HG02840 (cell line): ENCODE results near the gene ALKBH7.
"Not testable (repeated sequence)": the region's sequence is repeated elsewhere in the genome, so short reads cannot be mapped to it uniquely, and the experiment has no call there.

Experiments used
- ATAC-seq: cut with Tn5 transposase; IDR thresholded peaks from one replicate; pipeline ENCODE4 v1.9.1; 2021; ENCODE audit warnings: mild to moderate bottlenecking, moderate library complexity, moderate number of reproducible peaks; ENCODE audit not compliant: unreplicated experiment, low FRiP score

The ALKBH7 gene

DNA sequence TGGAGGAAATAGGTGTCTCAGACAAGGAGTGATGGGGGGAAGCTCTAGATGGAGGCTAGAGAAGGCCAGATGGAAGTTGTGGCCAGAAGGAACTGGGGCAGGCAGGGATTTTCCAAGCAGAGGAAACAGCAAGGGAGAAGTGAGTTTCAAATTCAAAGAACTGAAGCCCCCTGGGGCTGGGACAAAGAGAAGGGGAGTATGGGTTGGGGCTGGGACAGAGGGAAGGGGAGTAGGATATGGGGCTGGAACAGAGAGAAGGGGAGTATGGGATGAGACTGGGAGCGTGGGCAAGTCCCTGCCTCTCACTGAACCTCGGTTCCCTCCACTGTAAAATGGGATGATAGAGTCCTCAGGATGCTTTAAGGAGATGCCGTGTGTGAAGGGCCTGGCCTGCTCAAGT lies 22.2 kb downstream of the ALKBH7 start:
- no peak for ATAC-seq

DNA sequence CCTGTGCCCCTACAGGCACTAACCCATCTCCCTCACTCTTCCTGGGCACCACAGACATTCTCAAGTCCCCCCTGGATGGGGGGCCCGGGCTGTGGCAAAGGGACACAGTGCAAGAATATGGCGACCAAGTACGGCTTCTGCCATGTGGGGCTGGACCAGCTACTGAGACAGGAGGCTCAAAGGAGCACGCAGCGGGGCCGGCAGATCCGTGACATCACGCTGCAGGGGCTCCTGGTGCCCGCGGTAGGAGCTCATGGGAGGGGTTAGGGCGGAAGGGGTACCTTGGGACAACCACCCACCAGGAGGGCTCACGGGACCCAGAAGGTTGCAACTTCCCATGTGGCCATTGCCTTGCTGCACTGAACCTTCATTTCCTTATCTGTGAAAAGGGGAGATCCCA lies 23.7 kb downstream of the ALKBH7 start:
- ATAC-seq, result no peak

DNA sequence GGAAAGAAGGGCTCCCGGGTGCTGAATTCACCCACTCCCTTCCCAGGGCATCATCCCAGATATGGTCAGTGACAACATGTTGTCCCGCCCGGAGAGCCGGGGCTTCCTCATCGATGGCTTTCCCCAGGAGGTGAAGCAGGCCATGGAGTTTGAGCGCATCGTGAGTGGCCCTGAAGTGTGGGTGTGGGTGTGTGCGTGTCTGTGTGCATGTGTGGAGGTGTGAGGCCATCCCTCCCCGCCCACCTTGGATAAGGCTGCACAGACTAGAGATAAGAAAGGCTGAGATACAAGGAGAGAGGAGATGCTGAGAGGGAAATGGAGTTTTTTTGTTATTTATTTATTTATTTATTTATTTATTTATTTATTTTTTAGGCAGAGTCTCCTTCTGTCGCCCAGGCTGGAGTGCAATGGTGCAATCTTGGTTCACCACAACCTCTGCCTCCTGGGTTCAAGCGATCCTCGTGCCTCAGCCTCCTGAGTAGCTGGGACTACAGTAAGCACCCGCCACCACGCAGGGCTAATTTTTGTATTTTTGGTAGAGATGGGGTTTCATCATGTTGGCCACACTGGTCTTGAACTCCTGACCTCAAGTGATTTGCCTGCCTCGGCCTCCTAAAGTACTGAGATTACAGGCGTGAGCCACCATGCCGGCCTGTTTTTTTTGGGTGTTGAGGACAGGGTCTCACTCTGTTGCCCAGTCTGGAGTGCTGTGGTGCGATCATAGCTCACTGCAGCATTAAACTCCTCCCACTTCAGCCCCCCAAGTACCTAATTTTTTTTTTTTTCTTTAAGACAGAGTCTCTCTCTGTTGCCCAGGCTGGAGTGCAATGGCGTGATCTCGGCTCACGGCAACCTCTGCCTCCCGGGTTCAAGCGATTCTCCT lies 27.7 kb downstream of the ALKBH7 start:
- ATAC-seq, result not testable (repeated sequence)

DNA sequence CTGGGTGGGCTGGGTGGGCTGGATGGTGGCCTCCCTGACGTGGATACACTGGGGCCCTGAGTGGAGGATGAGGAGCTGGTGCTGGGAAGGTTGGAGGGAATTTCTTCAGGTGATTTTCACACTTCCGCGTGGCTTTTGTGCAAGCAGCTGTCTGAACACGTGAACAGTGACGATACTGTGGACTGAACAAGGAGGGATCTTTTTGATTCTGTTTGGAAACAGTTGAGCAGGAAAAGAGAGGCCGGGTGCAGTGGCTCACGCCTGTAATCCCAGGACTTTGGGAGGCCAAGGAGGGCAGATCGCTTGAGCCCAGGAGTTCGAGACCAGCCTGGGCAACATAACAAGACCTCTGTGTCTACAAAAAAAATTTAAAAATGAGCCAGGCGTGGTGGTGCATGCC lies 29.5 kb downstream of the ALKBH7 start:
- ATAC-seq, result no peak

DNA sequence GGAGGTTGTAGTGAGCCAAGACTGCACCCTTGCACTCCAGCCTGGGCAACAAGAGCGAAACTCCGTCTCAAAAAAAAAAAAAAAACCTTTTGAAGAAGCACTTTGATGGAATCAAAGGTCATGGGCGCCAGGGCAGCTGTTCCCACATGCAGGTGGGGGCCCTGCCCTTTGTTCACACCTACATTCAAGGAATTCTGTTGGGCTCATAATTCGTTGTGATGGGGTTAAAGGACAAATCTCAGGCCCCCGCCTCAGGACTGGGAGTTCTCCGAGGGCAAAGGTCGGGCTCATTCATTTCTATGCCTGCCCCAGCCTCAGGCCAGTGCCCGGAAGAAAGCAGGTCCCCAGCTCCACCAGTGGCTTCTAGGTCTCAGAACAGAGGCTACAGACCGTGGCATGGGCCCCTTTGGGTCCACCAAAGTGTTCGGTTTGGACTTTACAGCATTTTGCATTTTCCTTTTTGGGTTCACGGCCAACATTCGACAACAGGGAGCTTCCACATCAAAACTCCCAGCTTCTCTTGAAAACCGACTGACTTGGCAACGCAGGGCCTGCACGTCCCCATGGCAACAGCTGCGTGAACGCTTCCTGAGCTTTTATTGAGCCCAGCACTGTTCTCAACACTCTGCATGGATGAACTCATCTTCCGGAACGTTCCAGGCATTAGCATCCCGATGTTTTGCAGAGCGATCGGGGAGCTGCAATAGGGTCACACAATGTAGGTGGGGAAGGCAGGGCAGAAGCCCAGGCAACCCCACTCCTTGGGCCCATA lies 30.4 kb downstream of the ALKBH7 start:
- no peak for ATAC-seq

DNA sequence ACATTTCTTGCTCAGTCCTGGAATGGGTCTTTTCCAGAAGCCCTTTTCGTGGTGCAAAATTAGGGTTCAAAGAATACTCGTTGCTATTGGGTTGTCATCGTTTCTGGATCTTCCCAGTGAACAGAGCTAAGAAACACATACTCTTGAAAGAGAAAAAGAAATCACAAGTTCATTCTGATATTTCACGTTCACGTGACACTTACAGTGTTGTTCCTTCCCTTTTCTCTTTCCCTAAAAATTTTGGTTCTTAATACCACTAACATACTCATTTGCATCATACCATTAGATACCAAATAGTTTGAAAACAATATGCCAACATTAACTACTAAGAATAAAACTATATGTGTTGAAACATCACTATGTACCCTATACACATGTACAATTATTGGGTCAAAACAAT lies 33.8 kb downstream of the ALKBH7 start:
- ATAC-seq, result no peak

DNA sequence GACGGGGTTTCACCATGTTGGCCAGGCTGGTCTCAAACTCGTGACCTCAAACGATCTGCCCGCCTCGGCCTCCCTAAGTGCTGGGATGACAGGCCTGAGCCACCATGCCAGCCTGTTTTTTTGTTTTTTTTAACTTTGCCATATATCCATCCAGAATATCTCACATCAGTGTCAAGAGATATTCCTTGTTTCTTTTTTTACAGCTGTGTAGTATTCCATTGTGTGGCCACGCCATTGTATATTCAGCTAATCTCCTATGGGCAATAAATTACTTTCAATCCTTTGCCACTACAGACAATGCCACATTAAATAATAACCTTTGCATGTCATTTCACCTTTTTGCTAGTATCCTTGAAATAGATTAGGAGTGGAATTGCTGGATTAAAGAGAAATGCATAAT lies 36.8 kb downstream of the ALKBH7 start:
- ATAC-seq, result no peak

DNA sequence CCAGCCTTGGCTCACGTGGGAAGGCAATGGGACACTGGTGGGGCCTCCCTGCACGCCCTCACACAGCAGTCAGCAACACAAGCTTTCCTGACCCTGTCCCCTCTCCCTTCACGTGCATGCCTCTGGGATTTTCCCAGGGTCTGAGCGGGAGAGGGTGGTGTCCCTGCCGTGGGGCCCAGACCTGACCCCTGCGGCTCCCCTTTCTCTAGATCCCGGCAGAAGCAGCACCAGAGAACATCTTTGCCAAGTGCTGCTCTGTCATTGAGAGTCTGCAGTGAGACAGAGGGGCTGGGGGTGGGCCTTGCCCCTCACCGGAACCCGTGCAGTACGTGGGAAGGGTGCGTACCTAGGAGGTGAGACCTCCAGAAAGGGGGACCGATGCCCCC lies 39.5 kb downstream of the ALKBH7 start:
- ATAC-seq, result no peak

DNA sequence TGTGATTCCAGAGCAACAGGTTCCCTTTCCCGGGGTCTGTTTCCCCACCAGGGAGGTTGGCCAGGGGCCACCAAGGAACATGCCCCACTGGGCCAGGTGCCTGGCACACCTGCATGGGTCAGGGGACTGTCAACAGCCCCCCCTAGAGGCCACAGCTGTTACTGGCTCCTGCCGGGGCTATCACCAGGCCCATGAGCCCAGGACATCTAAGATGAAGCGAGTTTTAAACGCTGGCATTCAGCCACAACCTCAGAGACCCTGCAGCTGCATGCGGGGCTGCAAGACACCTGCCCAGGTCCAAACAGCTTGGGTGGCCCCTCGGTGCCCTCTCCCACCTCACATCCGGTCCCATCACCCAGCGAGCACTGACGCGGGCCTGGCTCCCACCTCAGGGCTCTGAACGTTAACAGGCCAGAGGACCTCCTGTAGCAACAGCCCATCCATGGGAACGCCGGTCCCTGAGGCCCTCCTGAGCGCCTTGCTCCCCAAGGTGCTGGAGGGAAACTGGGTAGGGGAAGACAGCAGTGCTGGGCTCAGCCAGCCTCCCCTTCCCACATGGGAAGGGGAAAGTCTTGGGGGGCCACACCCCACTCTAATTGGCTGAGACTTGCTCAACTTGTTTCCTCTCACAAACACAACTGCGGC lies 40.0 kb downstream of the ALKBH7 start:
- ATAC-seq, result no peak

DNA sequence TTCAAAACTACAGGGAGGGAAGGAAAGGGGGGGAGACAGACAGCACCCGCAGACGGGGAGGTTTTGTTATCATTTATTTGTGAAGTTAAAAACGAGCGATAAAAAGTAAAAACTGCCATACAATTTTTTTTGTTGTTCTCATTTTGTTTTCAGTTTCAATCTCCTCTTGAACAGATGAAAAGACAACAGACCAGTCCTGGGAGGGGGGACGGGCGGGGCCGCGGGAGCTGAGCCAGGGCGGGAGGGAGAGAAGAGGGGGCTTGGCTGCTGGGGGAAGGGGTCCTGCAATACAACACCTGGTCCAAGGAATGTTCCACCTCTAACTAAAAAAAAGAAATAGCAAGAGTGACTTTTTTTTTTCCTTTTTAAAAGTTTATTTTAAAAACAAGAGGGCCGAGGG lies 40.7 kb downstream of the ALKBH7 start:
- no peak for ATAC-seq

DNA sequence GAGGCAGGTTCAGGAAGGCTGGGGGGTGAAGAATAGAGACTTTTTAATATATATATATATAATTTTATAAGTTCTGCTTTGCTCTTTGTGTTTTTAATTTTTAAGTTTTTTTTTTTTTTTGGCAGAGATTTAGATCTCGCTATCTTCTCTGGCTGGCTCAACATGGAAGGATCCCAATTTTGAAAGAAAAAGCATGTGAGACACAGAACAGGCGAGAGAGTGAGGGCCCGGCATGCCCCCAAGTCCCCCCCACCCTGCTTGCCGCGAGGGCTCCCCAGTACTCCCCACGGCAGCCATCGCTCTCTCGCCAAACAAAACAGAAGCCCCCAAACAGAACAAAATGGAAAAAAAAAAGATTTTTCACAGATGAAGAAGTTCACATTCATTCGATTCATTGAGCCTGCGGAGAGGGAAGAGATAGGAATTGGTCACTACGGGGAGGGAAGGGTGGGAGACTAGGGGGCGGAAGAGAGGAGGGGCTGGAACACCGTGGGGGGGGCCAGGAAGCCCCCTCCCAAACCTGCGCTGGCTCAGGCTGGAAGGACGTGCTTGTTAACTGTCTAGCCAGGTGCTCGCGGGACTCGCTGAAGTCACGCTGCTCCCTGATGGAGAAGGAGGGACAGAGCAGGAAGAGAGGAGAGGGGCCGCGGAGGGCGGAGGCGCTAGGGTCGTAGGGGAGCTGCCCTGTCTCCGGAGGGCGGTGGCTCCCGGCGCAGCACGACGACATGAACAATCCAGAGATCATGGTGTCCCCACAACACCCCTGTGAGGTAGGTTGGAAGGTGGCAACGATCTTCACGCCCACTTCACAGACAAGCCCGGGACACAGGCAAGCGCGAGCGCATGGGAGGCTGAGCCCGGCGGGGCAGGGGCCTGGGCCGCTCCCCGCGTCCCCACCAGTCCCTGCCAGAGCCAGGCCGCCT lies 41.4 kb downstream of the ALKBH7 start:
- no peak for ATAC-seq

DNA sequence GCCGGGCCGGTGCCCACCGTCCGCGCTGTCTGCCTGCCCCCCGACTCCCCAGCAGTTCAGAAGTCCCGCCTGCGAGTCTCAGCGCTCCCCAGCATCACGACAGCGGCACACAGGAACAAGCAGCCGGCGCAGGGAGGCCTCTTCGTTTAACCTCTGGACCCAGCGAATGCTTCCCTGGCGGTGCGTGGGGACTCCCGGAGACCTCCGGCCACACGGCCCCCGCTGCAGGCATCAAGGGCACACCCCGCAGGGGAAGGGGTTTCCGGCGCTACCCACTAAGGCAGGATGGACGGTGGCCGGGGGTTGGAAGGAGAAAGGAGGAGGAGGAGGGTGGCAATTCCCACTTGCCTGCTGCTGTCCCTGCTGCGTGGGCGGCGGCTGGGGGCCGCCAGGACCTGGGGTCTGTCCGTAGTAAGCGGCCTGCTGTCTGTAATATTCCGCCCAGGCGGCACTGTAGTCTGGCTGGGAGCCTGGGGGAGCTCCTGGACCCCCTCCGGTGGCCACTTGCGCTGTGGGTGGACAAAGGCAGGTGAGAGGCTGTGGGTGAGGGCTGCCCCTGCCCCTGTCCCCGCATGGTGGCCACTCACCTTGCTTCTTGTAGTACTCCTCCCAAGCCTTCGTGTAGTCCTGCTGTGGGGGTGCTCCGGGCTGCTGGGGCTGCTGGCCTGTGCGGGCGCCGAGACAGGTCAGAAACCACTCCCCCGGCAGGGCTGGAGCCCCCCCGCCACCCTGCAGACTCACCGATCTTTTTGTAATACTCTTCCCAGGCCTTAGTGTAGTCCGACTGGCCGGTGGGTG lies 42.4 kb downstream of the ALKBH7 start:
- ATAC-seq, result no peak

DNA sequence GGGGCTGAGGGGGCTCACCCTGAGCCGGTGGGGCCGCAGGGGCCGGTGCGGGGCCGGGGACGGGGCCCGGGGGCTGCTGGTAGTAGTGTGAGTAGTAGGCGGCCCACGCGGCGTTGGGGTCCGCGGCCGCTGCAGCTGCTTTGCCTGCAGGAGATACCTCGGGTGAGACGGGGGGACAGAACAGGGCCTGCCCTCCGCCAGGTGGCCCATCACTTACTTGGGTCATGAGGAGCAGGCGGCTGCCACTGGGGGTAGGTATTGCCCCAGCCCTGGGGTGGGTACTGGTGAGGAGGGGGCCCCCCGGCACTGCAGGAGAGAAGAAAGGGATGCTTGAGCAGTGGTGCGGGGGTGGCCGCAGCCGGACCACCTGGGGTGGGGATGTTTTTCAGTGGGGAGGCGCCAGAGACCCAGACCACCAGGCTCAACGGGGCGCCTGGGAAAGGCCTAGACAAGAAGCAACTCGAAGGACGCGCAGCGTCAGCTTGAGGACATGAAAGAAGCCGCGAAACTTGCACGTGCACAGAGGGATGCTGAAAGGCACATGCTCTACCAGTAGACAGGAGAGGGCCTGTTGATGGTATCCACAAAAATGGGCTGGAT lies 43.1 kb downstream of the ALKBH7 start:
- no peak for ATAC-seq

DNA sequence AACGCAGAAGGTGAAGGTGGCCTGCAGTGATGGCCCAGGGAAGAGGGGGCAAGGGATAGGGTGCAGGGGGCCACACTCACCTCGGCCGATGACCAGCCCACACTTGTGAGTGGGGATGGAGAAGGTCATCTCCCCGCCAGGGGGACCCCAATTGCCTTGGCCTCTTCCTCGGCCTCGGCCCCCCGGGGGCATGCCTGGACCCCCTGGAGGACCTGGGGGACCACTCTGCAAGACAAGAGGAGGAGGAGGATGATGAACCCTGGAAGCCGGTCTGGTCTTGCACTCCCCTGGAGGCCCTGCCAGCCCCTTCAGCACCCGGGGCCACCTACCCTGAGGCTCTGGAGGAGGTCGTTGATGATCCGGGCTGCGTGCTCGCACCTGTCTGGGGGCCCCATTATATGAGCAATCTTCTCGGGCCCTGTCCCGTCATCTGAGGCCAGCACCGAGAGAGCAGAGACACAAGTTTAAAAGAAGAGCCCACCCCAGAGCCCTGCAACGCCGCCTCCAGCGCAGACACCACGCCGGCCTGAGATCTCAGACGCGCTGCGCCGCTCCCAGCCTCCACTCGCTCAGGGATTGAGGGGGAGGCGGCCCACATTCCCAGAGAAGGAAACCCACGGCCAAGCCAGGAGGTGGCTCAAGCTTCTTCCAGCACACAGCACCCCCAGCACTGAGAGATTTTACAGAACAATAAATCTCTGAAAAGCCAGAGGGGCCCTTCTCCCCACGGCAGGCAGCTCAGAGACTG lies 44.2 kb downstream of the ALKBH7 start:
- no peak for ATAC-seq

DNA sequence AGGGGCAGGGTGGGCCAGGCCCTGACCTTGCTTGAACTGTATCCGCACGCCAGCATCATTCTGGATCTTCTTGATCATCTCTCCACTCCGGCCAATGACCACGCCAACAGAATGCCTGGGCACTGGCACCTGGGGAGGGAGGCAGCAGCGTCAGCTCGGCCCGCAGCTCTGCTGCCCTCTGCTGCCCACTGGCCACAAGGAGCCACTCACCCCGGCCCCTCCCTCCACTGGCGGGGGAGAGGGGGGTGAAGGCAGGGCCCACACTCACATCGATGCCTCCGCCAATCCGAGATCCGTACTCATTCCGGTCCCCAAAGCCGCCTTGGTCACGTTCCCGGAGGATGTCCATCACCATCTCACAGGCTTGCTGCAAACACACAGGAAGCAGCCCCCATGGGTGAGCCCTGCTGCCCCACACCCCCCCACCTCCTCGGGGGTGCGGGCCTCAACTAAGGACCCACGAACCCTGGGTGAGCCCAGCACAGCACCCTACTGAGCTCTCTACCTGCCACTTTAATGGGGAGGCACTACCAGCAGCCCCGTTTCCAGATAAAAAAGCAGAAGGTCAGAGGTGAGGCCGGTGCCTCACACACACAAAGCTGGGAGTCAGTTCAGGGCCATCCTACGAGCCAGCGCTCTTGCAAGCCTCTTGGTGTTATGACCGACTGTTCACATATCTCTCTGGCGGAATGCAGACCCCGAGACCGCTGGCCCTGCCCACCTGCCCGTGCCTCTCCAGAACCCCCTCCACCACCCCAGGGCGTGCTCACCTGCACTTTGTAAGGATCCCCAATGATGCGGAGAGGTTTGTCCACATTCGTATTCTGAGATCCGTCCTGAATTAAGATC lies 45.3 kb downstream of the ALKBH7 start:
- ATAC-seq, result no peak

DNA sequence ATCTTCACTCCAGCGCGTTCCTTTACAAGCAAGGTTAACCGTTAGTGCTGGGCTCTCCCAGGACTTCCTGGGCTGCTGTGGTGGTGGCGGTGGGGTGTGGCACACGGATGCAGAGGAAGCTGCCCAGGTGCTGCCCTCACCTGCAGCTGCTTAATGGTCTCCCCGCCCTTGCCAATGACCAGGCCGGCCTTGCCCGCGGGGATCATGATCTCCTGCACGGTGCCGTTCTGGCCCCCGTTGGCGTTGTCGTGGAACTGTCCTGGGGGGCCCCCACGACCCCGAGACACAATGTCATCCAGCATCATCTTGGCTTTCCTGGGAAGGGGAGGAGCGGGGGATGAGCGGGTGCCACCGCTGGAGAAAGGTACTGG lies 46.0 kb downstream of the ALKBH7 start:
- no peak for ATAC-seq
